Gastroesophageal sphincter (tissue), 3 donors: ENCODE results near the gene ZNF555.

Experiments used
- EP300 ChIP-seq: sonication (generic); formaldehyde crosslinking; IDR thresholded peaks from one replicate; pipeline ENCODE4 v1.6.1; 2017; ENCODE audit warnings: antibody characterized with exemption, mild to moderate bottlenecking
- POLR2A ChIP-seq, 2 donors: fragments of 450-650 bp; IDR thresholded peaks; one replicate each; pipeline ENCODE4 v1.6.1; 2017; ENCODE audit warnings: antibody characterized with exemption in 2 of 2, mild to moderate bottlenecking in 2 of 2, moderate library complexity in 1 of 2
- POLR2AphosphoS5 ChIP-seq: sonication (generic); formaldehyde crosslinking; IDR thresholded peaks from one replicate; pipeline ENCODE4 v1.6.1; 2017; ENCODE audit warnings: antibody characterized with exemption
- TF ChIP-seq, protein P1 (sequence below), 4 experiments: fragments of 200-600 bp in 2 of 4; fragments of 450-650 bp in 2 of 4; sonication (generic) in 1 of 4; IDR thresholded peaks; one replicate each; pipeline ENCODE4 v1.5.1; 2017 to 2019; ENCODE audit warnings: antibody characterized with exemption in 4 of 4, mild to moderate bottlenecking in 2 of 4, moderate library complexity in 2 of 4

DNA sequence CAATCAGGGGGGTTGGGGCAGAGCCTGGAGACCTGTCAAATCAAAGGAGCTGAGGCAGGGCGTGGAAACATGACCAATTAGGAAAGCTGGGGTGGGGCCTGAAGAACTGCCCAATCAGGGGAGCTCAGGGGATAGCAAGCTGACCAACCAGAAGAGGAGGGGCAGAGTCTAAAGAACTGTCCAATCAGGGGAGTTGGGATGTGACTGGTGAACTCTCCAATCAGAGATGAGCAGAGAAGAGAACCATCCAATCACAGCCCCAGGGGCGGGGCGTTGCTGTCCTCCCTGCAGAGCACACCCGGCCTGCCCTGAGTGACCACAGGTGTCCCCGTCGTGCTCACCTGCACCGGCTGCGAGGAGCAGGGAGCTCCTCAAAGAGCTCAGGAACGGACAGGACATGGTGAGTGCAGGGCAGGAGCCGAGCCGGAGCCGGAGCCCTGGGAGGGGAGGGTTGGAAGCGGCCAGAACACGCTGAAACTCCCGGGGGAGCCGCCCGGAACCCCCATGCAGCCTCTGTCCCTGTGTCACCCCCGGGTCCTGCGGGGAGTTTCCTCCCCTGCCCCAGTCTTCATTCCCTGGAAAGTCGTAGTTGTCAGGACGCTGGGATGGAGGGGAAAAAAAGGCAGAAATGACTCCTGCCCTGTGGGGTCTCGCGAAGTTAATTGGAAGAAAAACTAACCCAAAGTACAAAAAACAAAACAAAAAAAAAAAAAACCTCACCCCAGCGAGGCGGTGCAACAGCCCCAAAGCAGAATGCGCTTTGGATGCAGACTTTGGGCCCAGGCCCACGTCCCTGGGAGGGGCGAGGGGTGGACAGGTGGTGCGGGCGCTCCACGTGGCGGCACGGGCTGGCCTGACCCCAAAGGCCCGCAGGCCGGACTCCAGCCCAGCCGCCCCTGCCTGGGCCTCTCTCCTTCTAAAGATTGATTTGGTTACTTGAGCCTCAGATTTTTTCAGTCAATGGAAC is 26.0 kb downstream of the ZNF555 start, which contains the start of gene ZNF556:
- TF ChIP-seq, protein P1, sequence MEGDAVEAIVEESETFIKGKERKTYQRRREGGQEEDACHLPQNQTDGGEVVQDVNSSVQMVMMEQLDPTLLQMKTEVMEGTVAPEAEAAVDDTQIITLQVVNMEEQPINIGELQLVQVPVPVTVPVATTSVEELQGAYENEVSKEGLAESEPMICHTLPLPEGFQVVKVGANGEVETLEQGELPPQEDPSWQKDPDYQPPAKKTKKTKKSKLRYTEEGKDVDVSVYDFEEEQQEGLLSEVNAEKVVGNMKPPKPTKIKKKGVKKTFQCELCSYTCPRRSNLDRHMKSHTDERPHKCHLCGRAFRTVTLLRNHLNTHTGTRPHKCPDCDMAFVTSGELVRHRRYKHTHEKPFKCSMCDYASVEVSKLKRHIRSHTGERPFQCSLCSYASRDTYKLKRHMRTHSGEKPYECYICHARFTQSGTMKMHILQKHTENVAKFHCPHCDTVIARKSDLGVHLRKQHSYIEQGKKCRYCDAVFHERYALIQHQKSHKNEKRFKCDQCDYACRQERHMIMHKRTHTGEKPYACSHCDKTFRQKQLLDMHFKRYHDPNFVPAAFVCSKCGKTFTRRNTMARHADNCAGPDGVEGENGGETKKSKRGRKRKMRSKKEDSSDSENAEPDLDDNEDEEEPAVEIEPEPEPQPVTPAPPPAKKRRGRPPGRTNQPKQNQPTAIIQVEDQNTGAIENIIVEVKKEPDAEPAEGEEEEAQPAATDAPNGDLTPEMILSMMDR (IDR thresholded peaks at IDR 0.05) = no peak
- TF ChIP-seq POLR2A (IDR thresholded peaks at IDR 0.05) = no peak
- TF ChIP-seq EP300 = no peak
- no peak for TF ChIP-seq POLR2AphosphoS5
